ENCODE measurements around the gene LRWD1.

The LRWD1 gene

DNA sequence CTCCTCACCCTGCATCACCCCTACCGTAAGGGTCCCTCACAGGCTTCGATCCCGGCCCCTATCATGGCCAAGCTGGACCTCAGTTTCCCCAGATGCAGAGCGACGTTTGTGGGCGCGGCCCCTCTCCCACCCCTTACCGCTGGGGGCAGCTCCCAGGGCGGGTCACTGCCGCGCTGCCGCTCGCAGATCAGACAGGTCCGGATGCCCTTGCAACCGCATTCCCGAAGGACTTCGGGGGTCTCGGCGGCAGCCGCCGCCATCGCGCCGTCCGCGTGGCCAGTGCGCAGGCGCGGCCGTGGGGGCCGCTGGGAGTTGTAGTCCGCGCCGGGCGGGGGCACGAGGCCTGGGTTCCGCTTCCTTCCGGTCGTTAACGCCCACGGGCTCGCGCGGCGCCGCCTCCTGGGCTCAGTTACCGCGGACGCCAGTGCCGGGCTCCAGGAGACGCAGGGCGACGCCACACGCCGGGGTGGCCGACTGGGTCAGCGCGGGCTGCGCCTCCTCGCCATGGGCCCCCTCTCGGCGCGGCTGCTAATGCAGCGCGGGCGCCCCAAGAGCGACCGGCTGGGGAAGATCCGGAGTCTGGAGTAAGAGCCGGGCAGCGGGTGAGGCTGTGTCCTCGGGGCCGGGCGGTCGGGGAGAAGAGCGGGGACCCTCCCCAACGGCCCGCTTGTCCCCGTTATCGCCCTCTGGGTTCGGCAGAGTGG, at the start of gene LRWD1, which contains the start of gene ALKBH4:
Gene LRWD1, plus strand, starts transcription at position 408 of the 704 bp plus-strand sequence. Its CDS starts 97 bp downstream, at position 505.
Gene ALKBH4, minus strand, starts transcription at position 287 of the 704 bp plus-strand sequence. Its CDS starts 27 bp downstream, at position 260.
- DNase-seq (ENCODE audit: low read depth in 2 of 2, low spot score in 1 of 2), result peak; percentile 83 to 90

DNA sequence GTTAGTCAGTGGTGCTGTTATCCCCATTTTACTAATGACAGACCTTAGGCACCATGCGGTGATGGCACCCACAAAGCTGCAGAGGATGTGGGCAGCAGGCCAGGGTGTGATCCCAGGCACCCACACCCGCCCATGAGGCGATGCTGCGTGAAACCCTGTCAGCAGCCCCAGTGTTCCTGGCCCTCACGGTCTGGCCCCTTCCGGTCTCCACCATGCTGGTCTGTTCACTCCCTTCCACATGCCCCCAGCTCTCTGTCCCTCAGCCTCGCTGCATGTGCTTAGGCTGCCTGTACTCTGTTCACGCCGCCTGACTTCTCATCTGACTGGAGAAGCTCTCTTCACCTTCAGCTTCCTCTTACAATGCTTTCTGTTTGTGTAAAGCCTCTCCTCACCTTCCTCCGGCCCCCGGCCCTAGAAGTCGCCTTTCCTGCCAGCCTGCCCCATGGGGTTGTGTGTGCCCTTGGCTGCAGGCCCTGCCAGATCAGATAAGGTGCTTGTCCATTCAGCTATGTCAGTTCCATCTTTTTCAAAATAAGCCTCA, 49.0 kb upstream of the LRWD1 start:
- DNase-seq (ENCODE audit: low read depth in 2 of 2, low spot score in 1 of 2), result no peak

DNA sequence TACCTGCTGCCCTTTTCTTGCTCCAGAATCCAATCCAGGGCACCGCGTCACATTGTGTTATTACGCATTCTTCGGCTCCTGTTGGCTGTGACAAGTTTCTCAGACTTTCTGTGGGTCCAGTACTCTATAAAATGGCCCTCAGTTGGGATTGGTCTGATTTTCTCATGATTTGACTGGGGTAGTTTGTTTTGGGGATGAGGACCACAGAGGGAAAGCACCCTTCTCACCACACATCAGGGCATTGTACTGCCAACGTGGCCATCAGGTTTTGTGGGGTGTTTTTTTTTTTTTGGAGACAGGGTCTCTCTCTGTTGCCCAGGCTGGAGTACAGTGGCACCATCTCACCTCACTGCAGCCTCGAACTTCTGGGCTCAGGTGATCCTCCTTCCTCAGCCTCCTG, 48.4 kb upstream of the LRWD1 start:
- no peak for DNase-seq (ENCODE audit: low read depth in 2 of 2, low spot score in 1 of 2)

DNA sequence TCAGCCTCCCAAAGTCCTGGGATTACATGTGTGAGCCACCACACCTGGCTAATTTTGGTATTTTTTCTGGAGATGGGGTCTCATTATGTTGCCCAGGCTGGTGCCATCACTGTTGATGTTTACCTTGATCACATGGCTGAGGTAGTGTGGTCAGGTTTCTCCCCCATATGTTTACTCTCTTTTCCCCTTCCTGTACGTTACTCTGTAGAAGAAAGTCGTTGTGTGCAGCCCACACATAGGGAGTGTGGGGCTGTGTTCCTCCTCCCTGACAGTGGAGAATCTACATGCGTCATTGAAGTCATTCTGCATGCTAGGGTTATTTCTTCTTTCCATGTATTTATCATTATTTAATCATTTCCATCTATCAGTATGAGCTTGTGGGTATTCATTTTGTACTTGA, 47.7 kb upstream of the LRWD1 start:
- no peak for DNase-seq (ENCODE audit: low read depth in 2 of 2, low spot score in 1 of 2)

DNA sequence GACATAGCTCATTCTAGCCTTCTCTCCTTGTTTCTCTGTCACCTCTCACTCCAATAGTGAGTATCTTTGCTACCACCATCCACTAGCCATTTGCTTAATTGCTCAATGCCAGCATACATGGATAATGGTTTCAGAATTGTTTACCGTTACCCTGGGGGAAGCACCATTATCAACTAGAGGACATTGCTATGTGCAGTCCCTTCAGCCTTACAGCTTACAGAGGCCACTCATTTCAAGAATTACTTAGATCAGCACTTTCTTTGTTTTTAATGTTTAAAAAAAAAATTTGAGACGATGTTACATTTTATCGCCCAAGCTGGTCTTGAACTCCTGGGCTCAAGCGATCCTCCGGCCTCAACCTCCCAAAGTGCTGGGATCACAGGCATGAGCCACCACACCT, 46.2 kb upstream of the LRWD1 start:
- no peak for DNase-seq (ENCODE audit: low read depth in 2 of 2, low spot score in 1 of 2)

DNA sequence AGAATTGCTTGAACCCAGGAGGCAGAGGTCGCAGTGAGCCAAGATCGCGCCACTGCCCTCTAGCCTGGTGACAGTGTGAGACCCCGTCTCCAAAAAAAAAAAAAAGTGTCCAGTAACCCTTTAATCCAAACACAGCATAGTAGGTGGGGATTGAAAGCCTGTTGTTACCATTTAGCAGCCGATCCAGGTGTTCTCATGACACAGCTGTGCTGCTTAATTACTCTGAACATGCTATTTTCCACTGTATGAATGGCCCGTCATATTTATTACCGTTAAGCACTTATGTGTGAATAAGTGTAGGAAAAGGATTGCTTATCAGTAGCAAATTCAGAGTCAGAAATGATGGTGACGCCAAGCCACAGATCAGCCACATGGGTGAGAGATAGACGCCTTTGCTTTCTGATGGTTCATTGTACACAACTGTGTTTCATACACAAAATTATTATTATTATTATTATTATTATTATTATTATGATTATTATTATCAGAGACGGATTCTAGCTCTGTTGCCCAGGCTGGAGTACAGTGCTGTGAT, 43.0 kb upstream of the LRWD1 start:
- DNase-seq (ENCODE audit: low read depth in 2 of 2, low spot score in 1 of 2), result no peak

DNA sequence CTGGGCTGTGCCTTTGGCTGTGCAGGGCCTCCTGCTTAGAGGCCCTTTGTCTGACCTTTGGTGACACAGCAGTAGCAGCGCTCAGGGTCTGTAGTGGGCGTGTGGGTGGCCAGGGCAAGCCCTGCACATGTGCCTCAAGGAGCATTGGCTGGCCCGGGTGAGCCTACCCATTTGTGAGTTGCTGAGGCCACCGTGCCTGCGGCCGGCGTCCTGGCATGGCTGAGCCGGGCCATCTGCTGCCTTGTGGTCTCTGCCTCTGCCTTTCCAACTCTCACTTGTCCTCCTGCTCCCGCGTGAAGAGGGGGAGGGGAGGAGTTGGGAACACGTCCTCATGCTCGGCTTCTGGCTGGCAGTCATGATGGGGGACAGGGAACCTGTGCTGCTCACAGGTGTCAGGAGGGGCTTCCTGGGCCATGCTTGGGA, 40.6 kb upstream of the LRWD1 start:
- no peak for DNase-seq (ENCODE audit: low read depth in 2 of 2, low spot score in 1 of 2)

DNA sequence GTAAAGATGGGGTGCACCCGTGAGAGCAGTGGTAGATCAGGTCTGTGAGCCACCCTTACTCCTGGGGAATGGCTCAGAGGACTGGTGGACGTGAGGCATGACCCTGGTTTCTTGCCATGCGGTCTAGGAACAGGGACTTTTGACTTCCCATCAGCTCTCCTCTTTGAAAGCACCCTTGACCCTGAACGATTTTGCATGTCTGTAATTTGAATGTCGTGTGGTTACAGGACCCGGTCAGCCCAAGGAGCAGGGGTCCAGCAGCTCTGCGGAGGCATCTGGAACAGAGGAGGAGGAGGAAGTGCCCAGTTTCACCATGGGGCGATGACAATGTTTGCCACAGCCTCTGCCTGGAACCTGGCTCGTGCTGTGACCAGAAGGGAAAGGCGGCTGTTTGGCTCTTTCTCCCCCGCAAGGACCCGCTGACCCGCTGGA, 40.0 kb upstream of the LRWD1 start:
- no peak for DNase-seq (ENCODE audit: low read depth in 2 of 2, low spot score in 1 of 2)

DNA sequence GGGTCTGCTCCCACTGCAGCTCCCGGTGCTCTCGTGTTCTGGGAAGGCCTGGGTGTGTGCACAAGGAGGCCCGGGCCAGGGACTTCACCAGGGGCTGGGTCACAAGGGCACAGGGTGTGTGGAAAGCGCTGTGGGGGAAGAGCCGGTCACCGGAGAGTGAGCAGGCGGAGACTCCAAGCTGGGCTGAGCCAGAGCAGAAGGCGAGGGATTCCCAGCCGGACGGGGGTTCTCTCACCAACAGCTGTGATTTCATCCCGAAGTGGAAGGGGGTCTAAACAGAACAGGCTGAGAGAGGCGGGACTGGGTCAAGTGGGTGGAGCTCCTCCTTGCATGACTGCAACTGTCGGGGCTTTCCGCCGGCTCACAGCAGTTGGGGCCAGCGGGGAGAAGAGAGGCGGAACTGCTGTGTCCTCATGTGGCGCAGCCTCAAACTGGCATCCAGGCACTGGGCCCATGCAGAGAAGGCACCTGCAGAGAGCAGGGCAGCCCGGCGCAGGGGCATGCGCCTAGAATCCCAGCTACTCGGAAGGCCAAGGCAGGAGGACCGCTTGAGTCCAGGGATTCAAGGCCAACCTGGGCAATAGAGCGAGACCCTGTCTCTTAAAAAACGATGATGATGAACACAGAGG, 39.0 kb upstream of the LRWD1 start:
- peak; percentile 69 to 74 for DNase-seq (ENCODE audit: low read depth in 2 of 2, low spot score in 1 of 2)

DNA sequence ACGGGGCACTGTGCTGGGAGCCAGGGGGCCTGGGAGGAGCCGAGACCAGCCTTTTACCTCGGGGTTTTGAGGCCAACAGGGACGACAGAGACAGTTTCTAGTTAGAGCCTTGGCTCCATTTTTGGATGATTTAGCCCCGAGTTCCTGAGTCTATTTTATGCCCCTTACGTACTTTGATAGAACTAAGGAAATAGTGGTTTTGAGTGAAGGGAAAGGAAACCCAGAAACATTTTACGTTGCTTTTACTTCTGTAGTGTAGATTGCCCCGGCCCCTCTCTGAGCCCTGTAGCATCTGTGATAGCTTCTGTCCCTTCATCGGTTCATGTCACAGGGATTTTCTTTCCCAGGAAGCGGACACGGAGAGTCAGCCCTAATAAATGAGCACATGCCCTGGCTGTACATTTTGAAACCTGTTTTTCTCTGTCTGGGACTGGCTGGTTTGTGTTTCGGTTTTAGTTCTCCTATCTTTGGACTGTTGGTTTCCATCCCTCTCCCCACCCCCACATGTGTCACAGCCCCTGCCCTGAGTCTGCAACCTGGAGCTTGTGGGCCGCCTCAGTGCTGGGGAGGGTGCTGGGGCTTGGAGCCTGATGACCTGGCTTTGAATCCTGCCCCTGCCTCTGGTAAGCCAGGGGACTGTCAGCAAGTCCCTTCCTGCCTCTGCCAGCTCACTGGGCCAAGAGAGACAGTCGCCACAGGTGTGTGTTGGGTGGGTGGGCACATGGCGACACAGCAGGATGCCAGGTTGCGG, 38.3 kb upstream of the LRWD1 start:
- DNase-seq (ENCODE audit: low read depth in 2 of 2, low spot score in 1 of 2), result peak; percentile 57 to 70

DNA sequence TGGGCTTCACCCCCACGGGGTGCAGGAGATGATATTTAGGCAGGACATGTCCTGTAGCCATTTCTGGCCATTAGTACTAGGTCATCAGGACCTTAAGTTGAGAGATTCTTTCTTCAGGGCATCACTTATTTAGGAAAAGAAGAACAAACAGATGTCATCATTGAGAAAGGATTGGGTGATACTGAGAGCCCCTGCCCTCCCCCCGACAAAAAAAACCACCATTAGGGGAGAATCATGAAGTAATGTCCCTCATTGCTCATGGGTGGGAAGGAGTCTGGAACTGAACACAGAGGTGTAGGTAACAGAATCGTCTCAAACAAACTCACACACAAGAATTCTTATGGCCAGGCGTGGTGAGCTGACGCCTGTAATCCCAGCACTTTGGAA, 37.8 kb upstream of the LRWD1 start:
- no peak for DNase-seq (ENCODE audit: low read depth in 2 of 2, low spot score in 1 of 2)

DNA sequence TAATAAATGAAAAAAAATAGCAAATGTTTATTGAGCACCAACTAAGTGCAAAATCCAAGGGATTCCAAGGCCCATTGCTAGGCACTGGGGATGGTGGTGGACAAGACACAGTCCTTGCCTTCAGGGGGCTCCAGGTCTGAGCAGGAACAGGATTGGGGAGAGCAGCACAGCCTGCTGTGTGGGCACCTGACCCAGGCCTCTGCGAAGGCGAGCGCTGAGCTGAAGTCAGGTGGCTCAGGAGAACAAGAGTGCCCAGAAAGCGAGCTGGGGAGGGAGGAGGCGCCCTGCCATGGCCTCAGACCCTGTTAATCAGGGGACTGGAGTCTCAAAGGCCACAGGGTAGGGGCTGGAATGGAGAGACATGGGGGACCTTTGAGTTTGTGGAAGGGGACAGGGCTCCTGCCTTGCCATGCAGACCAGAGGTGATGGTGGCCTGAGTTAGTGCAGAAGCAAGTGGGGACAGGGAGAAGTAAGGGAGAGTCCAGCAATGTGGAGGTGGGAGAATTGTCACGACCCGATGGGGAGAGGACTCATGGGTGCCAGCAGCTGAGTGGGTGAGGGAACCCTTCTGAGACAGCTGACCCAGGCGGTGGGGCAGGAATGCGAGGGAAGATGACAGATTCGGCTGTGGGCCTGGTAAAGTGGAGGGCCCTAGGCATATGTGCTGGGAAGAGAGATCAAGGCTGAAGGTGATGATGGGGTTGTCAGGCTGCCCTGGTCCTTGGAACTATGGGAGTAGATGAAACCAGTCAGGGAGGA, 35.5 kb upstream of the LRWD1 start:
- no peak for DNase-seq (ENCODE audit: low read depth in 2 of 2, low spot score in 1 of 2)

DNA sequence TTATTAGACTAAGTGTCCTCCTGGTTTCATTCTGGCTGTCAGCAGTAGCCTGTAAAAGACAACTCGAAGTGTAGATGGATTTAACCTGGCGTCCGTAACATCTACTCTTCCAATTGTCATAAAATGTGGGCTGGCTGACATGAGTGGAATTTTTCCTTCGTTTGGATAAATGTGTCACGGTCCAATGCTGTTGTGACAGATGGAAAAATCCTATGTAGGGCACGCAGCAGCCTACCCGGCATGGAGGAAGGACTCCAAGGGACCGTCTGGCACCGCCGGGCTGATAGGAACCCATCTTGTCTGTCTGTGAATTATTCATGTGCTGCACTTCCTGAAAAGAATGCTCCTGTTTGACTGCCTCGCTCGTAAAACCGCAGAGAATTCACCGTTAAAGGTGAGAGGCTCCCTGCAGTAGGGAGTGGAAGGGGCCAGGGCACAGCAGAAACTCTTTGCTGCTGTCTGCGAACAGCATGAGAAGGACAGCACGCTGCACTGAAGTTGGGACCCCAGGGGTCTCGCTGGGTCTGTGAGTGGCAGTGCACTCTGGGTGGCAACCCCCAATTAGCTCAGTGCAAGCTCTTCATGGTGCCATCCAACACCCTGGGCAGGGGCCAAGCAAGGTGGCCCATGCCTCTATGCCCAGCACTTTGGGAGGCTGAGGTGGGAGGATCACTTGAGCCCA, 33.0 kb upstream of the LRWD1 start:
- peak in 1 of 2 donors; percentile 44 for DNase-seq (ENCODE audit: low read depth in 2 of 2, low spot score in 1 of 2)

DNA sequence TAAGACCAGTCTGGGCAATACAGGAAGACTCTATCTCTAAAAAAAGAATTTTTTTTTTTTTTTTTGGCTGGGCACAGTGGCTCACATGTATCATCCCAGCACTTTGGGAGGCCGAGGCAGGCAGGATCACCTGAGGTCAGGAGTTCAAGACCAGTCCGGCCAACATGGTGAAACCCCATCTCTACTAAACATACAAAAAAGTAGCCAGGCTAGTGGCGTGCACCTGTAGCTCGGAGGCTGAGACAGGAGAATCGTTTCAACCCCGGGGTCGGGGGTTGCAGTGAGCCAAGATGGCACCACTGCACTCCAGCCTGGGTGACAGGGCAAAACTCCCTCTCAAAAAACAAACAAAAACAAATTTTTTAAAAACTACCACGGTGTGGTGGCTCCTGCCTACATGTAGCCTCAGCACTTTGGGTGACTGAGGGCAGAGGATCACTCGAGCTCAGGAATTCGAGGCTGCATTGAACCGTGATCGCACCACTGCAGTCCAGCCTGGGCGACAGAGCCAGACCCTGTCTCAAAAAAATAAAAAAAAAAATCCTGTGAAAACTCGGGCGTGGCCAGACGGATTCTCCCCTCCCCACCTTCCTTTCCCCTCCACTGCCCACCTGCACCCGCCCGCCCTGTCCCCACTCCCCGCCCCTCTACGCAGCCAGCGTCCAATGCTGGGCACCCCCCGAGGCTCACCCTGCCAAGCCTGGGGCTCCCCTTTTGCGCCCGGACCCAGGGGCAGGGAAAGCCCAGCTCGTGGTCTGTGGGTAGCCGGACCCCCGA, 32.2 kb upstream of the LRWD1 start:
- DNase-seq (ENCODE audit: low read depth in 2 of 2, low spot score in 1 of 2), result no peak

DNA sequence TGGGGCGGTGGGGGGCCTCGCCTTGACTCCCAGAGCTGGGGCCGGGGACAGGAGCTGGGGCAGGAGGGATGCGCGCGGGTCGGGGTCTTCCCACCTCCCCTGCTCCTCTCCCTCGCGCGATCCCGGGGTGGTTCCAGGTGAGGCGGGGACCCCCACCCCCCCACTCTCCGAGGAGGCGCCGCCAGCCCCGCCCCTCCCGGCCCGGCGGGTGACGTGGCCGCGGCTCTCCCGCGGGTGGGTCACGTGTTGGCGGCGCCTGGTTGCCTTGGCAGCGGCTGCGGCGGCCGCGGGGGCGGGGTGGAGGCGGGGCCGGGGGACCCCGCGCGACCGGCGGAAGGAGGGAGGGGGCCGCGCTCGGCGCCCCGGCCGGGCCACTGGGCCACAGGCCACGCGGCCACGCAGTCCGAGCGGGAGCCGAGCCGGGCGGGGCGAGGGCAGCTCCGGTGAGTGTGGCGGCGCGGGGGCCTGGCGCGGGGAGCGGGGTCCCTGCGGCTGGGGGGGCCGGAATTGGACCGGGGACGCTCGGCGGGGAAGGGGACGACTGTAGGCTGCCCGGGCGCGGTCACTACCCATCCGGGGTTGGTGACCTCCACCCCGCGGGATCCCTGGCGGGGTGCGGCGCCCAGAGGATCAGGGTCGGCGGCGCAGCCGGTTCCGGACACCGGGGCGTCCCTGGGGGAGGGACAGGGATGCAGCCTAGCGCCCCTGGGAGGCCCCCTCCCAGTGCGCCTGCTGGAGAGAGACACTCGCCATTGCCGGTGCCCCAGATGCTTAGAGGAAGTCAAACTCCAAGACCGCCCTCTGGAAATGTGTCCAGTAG, 31.4 kb upstream of the LRWD1 start, which contains the start of gene ORAI2:
Gene ORAI2, plus strand, starts transcription at position 357 of the 820 bp plus-strand sequence. CDS start 5,382 bp downstream, outside the sequence.
- peak; percentile 73 to 81 for DNase-seq (ENCODE audit: low read depth in 2 of 2, low spot score in 1 of 2)

DNA sequence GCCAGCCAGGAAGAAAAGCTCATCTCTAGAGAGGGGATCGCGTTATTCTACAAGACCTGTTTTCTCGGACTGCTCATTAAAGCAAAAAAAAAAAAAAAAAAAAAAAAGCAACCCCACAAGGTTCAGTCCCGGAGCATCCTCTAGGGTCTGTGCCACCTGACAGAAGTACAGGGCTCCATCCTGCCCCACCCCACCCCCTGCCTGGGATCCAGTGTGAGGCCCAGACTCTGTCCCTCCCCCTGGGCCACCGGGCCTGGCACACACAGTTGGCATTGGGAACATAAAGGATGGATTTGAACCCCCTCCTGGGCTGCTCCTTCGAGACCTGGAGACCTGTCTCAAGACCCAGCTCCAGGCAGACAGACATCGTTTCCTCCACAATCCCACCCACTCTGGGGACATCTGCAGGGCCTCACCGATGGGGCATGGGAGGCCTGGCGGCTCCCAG, 30.7 kb upstream of the LRWD1 start:
- no peak for DNase-seq (ENCODE audit: low read depth in 2 of 2, low spot score in 1 of 2)

DNA sequence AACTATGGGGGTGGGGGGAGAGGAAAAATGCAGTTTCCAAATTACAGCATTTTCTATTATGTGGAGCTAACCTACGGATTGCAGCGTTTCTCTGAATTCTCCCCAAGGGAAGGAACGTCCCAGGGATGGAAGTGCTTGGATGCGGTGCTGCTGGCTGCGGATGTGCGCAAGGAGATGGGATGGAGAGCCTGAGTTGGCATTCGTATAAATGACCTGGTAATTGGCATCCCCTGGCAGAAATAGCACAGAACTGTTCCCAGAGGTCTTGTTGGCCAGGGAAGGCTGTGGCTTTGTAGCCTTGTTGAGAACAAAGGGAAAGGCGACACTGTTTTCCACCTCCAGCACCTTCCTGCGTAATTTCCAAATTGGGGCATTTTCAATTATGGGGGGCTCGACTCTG, 28.7 kb upstream of the LRWD1 start:
- no peak for DNase-seq (ENCODE audit: low read depth in 2 of 2, low spot score in 1 of 2)

Measured in stimulated activated CD8-positive, alpha-beta memory T cell treated with anti-CD3 and anti-CD28 coated beads, Interleukin-4, amount 100 ng/mL, for 4 hours (primary cell).